Colonic mucosa (tissue), 4 donors: ENCODE measurements around the gene ROR1. TPM values are rescaled to one million over a fixed set of nuclear protein-coding genes. Genes with fewer than 3 reads are reported as not detected.

ENCODE experiments used
- DNase-seq: peaks from one replicate; pipeline ENCODE4 v3.0.0-alpha.2; 2020
- H3K27ac ChIP-seq: fragments of 200-600 bp; one replicate; pipeline ENCODE4 v1.8.0; 2021
- H3K27me3 ChIP-seq: fragments of 200-600 bp; one replicate; pipeline ENCODE4 v1.8.0; 2021
- H3K36me3 ChIP-seq: fragments of 200-600 bp; one replicate; pipeline ENCODE4 v1.8.0; 2021
- H3K4me1 ChIP-seq: fragments of 200-600 bp; one replicate; pipeline ENCODE4 v1.8.0; 2021; ENCODE audit warnings: mild to moderate bottlenecking
- H3K4me3 ChIP-seq: fragments of 200-600 bp; one replicate; pipeline ENCODE4 v1.8.0; 2021
- H3K9ac ChIP-seq, 2 donors: one replicate each; pipeline ENCODE4 v1.7.0; 2013; ENCODE audit warnings: control low read depth in 2 of 2, low read depth in 2 of 2, low read length in 2 of 2
- H3K9me3 ChIP-seq: fragments of 200-600 bp; one replicate; pipeline ENCODE4 v1.8.0; 2021
- intact Hi-C: fragments of 100-400 bp; cut with DNase I; formaldehyde crosslinking; loops from one replicate; pipeline ENCODE4 v1.14.1; 2022
- total RNA-seq, 2 donors: library from RNA; stranded (reverse); fragmentation: NEBNext Ultra II Directional in 1 of 2; extraction: Animal tissue kit (Norgen Biotek cat#: 25700) in 1 of 2; gene quantifications; one replicate each; pipeline ENCODE4 v1.2.1, GENCODE V29; 2021
- TF ChIP-seq, protein P1 (sequence below): fragments of 200-600 bp; IDR thresholded peaks from one replicate; pipeline ENCODE4 v1.8.0; 2022; ENCODE audit warnings: antibody characterized with exemption, mild to moderate bottlenecking
- donor health status: healthy.
- donor health status: DM: no; HTN: no; CAD: no.
- donor health status: DM: no; HTN: no; CAD: no.

ROR1 gene
- total RNA-seq, 2 donors from 2014 or later = 5.1 to 6.8 TPM

DNA sequence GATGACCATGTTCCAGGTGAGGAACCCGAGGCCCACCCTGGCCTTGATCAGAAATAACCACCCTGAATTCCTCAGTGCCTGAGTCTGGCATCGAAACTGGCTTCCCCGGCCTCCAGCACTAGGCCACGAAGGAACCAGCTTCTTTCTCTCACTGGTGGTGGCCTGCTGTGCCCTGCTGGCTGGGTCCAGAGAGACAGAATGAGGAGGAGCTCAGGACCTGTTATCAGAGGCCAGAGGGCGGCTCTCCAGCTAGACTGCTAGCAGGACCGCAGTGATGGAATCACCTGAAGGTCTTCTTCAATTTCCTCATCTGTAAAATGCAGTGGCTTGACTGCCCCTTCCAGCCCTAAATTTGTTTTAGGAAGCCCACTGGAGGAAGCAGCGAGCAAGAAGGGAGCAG is 20.5 kb downstream of the ROR1 start:
- no peak overlapping the region for H3K27ac ChIP-seq
- no peak for DNase-seq
- no peak overlapping the region for H3K4me3 ChIP-seq
- H3K36me3 ChIP-seq = no peaks in the 10 kb centered on the region
- no peak overlapping the region for H3K9ac ChIP-seq
- no peaks in the 10 kb centered on the region for H3K4me1 ChIP-seq
- no peaks in the 10 kb centered on the region for H3K9me3 ChIP-seq
- no peaks in the 10 kb centered on the region for H3K27me3 ChIP-seq
- intact Hi-C loops = no loop called here
- TF ChIP-seq, protein P1, sequence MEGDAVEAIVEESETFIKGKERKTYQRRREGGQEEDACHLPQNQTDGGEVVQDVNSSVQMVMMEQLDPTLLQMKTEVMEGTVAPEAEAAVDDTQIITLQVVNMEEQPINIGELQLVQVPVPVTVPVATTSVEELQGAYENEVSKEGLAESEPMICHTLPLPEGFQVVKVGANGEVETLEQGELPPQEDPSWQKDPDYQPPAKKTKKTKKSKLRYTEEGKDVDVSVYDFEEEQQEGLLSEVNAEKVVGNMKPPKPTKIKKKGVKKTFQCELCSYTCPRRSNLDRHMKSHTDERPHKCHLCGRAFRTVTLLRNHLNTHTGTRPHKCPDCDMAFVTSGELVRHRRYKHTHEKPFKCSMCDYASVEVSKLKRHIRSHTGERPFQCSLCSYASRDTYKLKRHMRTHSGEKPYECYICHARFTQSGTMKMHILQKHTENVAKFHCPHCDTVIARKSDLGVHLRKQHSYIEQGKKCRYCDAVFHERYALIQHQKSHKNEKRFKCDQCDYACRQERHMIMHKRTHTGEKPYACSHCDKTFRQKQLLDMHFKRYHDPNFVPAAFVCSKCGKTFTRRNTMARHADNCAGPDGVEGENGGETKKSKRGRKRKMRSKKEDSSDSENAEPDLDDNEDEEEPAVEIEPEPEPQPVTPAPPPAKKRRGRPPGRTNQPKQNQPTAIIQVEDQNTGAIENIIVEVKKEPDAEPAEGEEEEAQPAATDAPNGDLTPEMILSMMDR = no peak

DNA sequence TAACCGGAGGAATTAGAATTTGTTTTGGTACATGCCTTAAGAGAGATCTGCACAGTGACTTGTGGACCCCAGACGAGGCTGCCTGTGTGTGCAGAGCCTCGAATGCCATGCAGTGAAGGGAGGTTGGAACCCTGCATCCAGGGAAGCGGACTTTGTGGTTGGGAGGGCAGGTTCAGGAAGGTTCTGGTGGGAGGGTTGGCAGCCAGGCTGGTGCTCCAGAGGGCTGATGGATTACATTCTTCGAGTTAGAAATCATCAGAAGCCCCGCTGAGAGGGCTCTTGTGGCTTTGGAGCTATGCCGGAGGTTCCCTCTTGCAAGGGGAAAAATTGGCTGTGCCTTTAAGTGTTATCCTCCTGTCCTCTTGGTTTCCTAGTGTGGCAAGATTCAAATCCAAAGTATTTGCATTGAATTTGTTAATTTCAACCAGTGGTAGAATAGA is 21.1 kb downstream of the ROR1 start:
- H3K4me3 ChIP-seq = no peak overlapping the region
- no peaks in the 10 kb centered on the region for H3K36me3 ChIP-seq
- DNase-seq = no peak
- no peak overlapping the region for H3K27ac ChIP-seq
- no peaks in the 10 kb centered on the region for H3K9me3 ChIP-seq
- TF ChIP-seq, protein P1 = no peak
- intact Hi-C loops = no loop called here
- no peaks in the 10 kb centered on the region for H3K27me3 ChIP-seq
- H3K4me1 ChIP-seq = no peaks in the 10 kb centered on the region
- H3K9ac ChIP-seq = no peak overlapping the region

DNA sequence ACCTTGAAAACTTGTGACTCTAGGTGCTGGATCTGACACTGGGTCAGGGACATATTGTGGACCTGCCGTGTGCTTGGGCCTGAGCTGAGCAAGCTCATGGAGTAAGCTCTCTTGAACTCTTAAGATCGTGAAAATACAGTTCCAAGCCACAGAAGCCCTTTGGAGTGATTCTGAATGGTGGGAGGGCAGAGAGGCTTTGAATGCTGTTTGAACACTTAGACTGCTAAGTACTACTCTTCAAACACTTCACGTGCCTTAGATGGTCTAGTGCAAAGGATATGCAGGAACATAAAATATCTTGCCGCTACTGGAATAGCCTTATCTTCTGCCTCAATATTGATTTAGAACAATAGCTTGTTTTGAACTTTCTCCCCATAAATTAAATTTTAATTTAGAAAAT is 21.6 kb downstream of the ROR1 start:
- no peak for DNase-seq
- H3K9ac ChIP-seq = no peak overlapping the region
- H3K4me3 ChIP-seq = no peak overlapping the region
- H3K27ac ChIP-seq = no peak overlapping the region
- H3K36me3 ChIP-seq = no peaks in the 10 kb centered on the region
- H3K27me3 ChIP-seq = no peaks in the 10 kb centered on the region
- no peaks in the 10 kb centered on the region for H3K9me3 ChIP-seq
- intact Hi-C loops = no loop called here
- TF ChIP-seq, protein P1 = no peak
- no peaks in the 10 kb centered on the region for H3K4me1 ChIP-seq

DNA sequence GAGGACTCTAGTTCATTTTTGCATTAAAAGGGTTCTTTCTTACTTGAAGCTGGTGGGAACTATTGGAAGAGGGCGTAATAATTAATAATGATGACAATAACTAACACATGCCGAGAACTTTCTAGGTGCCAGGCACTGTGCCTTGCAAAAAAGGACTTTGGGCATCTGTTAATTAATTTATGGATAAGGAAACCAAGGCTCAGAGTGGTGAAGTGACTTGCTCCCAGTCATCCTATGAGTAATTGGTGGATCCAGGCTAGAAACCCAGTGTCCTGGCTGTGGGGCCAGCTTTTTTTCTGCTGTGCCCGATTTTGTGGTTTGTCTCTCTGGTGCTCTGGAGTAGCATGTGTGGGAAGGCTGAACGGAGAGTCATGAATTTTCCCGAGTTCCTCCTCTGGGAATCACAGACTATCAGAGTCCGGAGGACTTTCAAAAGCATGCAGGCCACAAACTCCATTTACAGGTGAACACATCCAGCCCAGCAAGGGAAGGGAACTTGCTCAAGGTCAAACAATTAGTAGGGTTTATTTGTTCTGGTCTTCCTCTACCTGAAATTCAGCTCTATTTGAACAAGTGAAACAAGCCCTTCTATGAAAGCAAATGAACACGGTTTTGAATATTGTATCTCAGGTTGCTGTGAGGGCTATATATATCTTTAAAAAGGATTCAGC is 23.4 kb downstream of the ROR1 start:
- intact Hi-C loops = no loop called here
- H3K36me3 ChIP-seq = no peaks in the 10 kb centered on the region
- TF ChIP-seq, protein P1 = no peak
- H3K4me3 ChIP-seq = no peak overlapping the region
- H3K9me3 ChIP-seq = no peaks in the 10 kb centered on the region
- no peak overlapping the region for H3K9ac ChIP-seq
- H3K27ac ChIP-seq = no peak overlapping the region
- no peaks in the 10 kb centered on the region for H3K27me3 ChIP-seq
- H3K4me1 ChIP-seq = no peaks in the 10 kb centered on the region
- no peak for DNase-seq

DNA sequence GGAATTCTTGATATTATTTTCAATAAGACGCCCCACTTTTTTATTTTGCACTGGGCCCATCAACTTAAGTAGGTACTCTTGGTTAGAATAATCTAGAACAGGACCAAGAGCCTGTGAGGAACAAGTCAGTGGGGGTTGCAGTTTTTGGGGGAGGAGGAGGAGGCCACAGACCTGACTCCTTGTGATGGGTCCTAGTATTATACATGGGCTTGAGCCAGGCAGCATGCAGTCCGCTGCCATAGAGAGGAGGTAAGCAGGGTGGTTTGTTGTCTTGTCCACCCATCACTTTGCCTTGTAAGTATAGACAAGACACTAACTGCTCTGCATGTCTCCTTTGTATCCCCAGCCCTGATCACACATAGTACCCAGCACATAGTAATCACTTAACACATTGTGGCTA is 24.5 kb downstream of the ROR1 start:
- H3K36me3 ChIP-seq = no peaks in the 10 kb centered on the region
- TF ChIP-seq, protein P1 = no peak
- H3K9me3 ChIP-seq = no peaks in the 10 kb centered on the region
- DNase-seq = no peak
- H3K4me3 ChIP-seq = no peak overlapping the region
- intact Hi-C loops = no loop called here
- no peaks in the 10 kb centered on the region for H3K4me1 ChIP-seq
- no peak overlapping the region for H3K27ac ChIP-seq
- H3K27me3 ChIP-seq = no peaks in the 10 kb centered on the region
- no peak overlapping the region for H3K9ac ChIP-seq
